OCI-LY1 (cell line): ENCODE measurements around the gene CMTM2.

Experiments
- H2AFZ ChIP-seq: fragments of 200-600 bp; sonication (generic), shearing (Covaris generic); 2 replicates; pipeline ENCODE4 v1.6.0; 2014; ENCODE audit warnings: antibody characterized with exemption, mild to moderate bottlenecking, low read length
- H3F3A ChIP-seq: fragments of 200-600 bp; sonication (generic), shearing (Covaris generic); 2 replicates; pipeline ENCODE4 v1.6.0; 2014; ENCODE audit warnings: mild to moderate bottlenecking, antibody characterized with exemption, low read length, moderate library complexity; ENCODE audit not compliant: insufficient read depth
- H3K27ac ChIP-seq: fragments of 200-600 bp; sonication (generic); 2 replicates; pipeline ENCODE4 v1.5.1; 2014; ENCODE audit warnings: low read length, mixed run types, mild to moderate bottlenecking, low read depth; ENCODE audit not compliant: poor library complexity, severe bottlenecking
- H3K27me3 ChIP-seq: fragments of 200-600 bp; sonication (generic); 2 replicates; pipeline ENCODE4 v1.6.0; 2014; ENCODE audit warnings: antibody characterized with exemption, mild to moderate bottlenecking, low read length, moderate library complexity; ENCODE audit not compliant: insufficient read depth
- H3K36me3 ChIP-seq: fragments of 200-600 bp; sonication (generic); 2 replicates; pipeline ENCODE4 v1.6.1; 2014; ENCODE audit warnings: mild to moderate bottlenecking, antibody characterized with exemption, low read length, moderate library complexity, mixed read lengths; ENCODE audit not compliant: insufficient read depth
- H3K4me1 ChIP-seq: fragments of 200-600 bp; sonication (generic); 2 replicates; pipeline ENCODE4 v1.5.1; 2014; ENCODE audit warnings: mild to moderate bottlenecking, low read length, moderate library complexity; ENCODE audit not compliant: insufficient read depth, severe bottlenecking
- H3K4me2 ChIP-seq: fragments of 200-600 bp; sonication (generic), shearing (Covaris generic); 2 replicates; pipeline ENCODE4 v1.6.1; 2014; ENCODE audit warnings: low read length
- H3K4me3 ChIP-seq: fragments of 200-600 bp; sonication (generic); 2 replicates; pipeline ENCODE4 v1.5.1; 2014; ENCODE audit warnings: low read length, low read depth, mild to moderate bottlenecking, mixed read lengths; ENCODE audit not compliant: poor library complexity, severe bottlenecking
- H3K79me2 ChIP-seq: fragments of 200-600 bp; shearing (Covaris generic); 2 replicates; pipeline ENCODE4 v1.6.1; 2016; ENCODE audit warnings: mixed run types, low read length, mixed read lengths; ENCODE audit not compliant: insufficient read depth
- H3K9ac ChIP-seq: fragments of 200-600 bp; sonication (generic), shearing (Covaris generic); 2 replicates; pipeline ENCODE4 v1.6.1; 2014; ENCODE audit warnings: mild to moderate bottlenecking, low read length, mixed read lengths
- H3K9me2 ChIP-seq: fragments of 200-600 bp; sonication (generic), shearing (Covaris generic); 2 replicates; pipeline ENCODE4 v1.6.1; 2014; ENCODE audit warnings: low read depth, mild to moderate bottlenecking, low read length, mixed read lengths
- H3K9me3 ChIP-seq: fragments of 200-600 bp; shearing (Covaris generic); 2 replicates; pipeline ENCODE4 v1.6.1; 2014; ENCODE audit warnings: low read length, mixed read lengths
- H4K20me1 ChIP-seq: fragments of 200-600 bp; sonication (generic), shearing (Covaris generic); 2 replicates; pipeline ENCODE4 v1.6.0; 2016; ENCODE audit warnings: mild to moderate bottlenecking, low read length; ENCODE audit not compliant: insufficient read depth
- EZH2 ChIP-seq: fragments of 200-600 bp; sonication (generic), shearing (Covaris generic); IDR thresholded peaks from 2 replicates; pipeline ENCODE4 v1.8.0; 2017; ENCODE audit warnings: borderline replicate concordance, mixed run types, mild to moderate bottlenecking, antibody characterized with exemption, low read length, moderate library complexity, mixed read lengths
- TF ChIP-seq, protein P1 (sequence below): fragments of 200-600 bp; sonication (generic), shearing (Covaris generic); IDR thresholded peaks from 2 replicates; pipeline ENCODE4 v1.5.1; 2017; ENCODE audit warnings: mild to moderate bottlenecking, antibody characterized with exemption, low read length, moderate library complexity, mixed read lengths

CMTM2 gene

DNA sequence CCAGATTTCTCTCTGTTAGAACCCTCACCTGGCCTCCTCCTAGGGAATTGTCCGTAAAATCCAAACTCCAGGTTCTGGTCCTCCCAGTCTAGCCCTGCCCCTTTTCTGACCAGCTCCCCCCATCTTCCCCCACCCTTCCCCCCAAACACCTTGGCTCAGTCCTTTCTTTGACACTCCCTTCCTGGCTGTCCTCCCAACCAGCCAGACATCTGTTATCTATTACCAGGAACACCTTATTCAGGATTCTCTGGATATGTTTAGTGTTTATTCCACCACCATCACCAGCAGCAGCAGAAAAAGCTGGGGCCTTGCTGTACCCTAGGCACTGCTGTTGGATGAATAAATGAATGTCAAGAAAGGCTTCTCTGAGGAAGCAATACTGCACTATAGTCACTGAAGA lies 21.2 kb downstream of the CMTM2 start:
- H3K9ac ChIP-seq = no peak overlapping the region
- no peak overlapping the region for H3K27ac ChIP-seq
- no peaks in the 10 kb centered on the region; the same call in 1 of the 2 replicates for H3K36me3 ChIP-seq
- H3K9me3 ChIP-seq = peaks cover 8% of the 10 kb centered on the region; the same call in 1 of the 2 replicates
- no peak overlapping the region for H2AFZ ChIP-seq
- H3F3A ChIP-seq = no peaks in the 10 kb centered on the region
- peaks cover 4% of the 10 kb centered on the region; the same call in 1 of the 2 replicates for H3K27me3 ChIP-seq
- no peak overlapping the region for H3K4me3 ChIP-seq
- no peaks in the 10 kb centered on the region for H4K20me1 ChIP-seq
- H3K9me2 ChIP-seq = no peaks in the 10 kb centered on the region
- H3K79me2 ChIP-seq = no peaks in the 10 kb centered on the region
- H3K4me2 ChIP-seq = no peak overlapping the region
- TF ChIP-seq EZH2 = no peak
- TF ChIP-seq, protein P1, sequence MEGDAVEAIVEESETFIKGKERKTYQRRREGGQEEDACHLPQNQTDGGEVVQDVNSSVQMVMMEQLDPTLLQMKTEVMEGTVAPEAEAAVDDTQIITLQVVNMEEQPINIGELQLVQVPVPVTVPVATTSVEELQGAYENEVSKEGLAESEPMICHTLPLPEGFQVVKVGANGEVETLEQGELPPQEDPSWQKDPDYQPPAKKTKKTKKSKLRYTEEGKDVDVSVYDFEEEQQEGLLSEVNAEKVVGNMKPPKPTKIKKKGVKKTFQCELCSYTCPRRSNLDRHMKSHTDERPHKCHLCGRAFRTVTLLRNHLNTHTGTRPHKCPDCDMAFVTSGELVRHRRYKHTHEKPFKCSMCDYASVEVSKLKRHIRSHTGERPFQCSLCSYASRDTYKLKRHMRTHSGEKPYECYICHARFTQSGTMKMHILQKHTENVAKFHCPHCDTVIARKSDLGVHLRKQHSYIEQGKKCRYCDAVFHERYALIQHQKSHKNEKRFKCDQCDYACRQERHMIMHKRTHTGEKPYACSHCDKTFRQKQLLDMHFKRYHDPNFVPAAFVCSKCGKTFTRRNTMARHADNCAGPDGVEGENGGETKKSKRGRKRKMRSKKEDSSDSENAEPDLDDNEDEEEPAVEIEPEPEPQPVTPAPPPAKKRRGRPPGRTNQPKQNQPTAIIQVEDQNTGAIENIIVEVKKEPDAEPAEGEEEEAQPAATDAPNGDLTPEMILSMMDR = no peak
- peaks cover 11% of the 10 kb centered on the region for H3K4me1 ChIP-seq

DNA sequence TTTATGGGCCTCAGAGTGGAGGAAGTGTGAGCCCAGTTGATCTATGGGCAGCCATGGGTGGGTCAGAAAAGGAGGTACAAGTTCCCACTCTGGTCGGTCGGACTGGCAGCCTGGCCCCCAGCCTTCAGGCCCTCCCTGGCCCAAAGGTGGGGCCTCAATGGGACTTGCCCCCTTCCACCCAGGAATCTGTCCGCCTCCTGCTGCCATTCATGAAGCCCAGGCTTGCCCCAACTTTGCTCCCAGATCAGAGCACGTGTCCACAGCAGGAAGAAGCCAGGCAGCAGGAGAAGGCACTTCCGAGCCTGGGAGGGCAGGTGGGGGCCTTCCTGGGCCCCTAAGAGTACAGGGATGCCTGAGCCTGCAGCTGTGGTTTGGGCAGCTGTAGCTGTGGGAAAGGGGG lies 22.2 kb downstream of the CMTM2 start:
- H3F3A ChIP-seq = no peaks in the 10 kb centered on the region
- no peaks in the 10 kb centered on the region; the same call in 1 of the 2 replicates for H3K36me3 ChIP-seq
- peaks cover 20% of the 10 kb centered on the region for H3K4me1 ChIP-seq
- peaks cover 8% of the 10 kb centered on the region; the same call in 1 of the 2 replicates for H3K9me3 ChIP-seq
- peaks cover 4% of the 10 kb centered on the region; the same call in 1 of the 2 replicates for H3K27me3 ChIP-seq
- no peaks in the 10 kb centered on the region for H3K79me2 ChIP-seq
- TF ChIP-seq EZH2 = no peak
- TF ChIP-seq, protein P1 = no peak
- H3K9ac ChIP-seq = no peak overlapping the region
- H3K9me2 ChIP-seq = no peaks in the 10 kb centered on the region
- H3K4me3 ChIP-seq = no peak overlapping the region
- H4K20me1 ChIP-seq = no peaks in the 10 kb centered on the region
- no peak overlapping the region for H2AFZ ChIP-seq
- H3K4me2 ChIP-seq = no peak overlapping the region
- no peak overlapping the region for H3K27ac ChIP-seq

DNA sequence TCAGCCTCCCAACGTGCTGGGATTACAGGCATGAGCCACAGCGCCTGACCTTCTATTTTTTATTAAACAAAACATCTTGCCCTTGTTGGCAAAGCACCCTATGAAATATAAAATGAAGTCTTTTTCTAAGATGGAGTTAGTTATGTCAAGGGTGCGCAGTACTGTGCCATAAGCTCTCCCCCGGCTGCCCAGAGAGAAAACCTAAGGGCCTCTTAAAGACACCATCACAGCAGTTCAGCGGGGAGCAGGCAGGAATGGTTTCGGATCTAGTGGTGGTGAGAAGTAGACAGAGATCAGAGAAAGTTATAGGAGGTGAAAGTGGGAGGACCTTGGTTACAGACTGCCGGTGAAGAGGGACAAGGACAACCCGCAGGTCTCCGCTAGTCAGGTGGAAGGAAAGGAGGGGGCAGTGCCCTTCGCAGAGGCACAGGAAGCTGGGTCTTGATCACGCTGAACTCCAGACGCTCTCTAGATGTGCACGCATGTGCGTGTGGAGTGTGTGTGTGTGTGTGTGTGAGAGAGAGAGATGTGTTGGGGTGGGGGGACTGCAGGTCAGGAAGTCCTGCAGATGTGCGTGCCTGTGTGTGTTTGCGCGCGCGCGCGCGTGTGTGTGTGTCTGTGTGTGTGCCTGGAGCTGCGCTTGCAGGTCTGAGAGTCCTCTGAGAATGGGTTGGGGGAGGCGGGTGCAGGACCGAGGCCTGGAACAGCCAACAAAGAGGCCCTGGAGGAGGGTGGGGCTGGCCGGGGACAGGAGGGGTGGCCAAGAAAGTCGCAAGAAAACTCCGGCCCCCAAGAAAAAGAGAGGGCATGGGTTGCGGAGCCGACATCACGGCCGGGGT lies 24.5 kb downstream of the CMTM2 start:
- H4K20me1 ChIP-seq = no peaks in the 10 kb centered on the region
- H3K9me3 ChIP-seq = peaks cover 8% of the 10 kb centered on the region; the same call in 1 of the 2 replicates
- peak overlapping the region; percentile 84 for H3K4me2 ChIP-seq
- H3K27ac ChIP-seq = peak overlapping the region; percentile 18
- H3K4me3 ChIP-seq = peak overlapping the region; percentile 74
- no peaks in the 10 kb centered on the region for H3F3A ChIP-seq
- no peaks in the 10 kb centered on the region; the same call in none of the 2 replicates for H3K36me3 ChIP-seq
- no peaks in the 10 kb centered on the region for H3K9me2 ChIP-seq
- no peaks in the 10 kb centered on the region for H3K79me2 ChIP-seq
- no peak for TF ChIP-seq EZH2
- TF ChIP-seq, protein P1 = no peak
- no peaks in the 10 kb centered on the region; the same call in 1 of the 2 replicates for H3K27me3 ChIP-seq
- peak overlapping the region; percentile 14; the same call in 1 of the 2 replicates for H2AFZ ChIP-seq
- peak overlapping the region; percentile 73 for H3K9ac ChIP-seq
- H3K4me1 ChIP-seq = peaks cover 28% of the 10 kb centered on the region
